H1 (cell line): ENCODE data around the gene KRTAP12-2. TPM values are rescaled to one million over a fixed set of nuclear protein-coding genes. Genes with fewer than 3 reads are reported as not detected.

ENCODE experiments used
- CHD7 ChIP-seq: fragments of 300-600 bp; sonication (generic); IDR thresholded peaks from 2 replicates; pipeline ENCODE4 v1.7.1; 2012; ENCODE audit warnings: low read length, moderate library complexity, mild to moderate bottlenecking, inconsistent platforms; ENCODE audit not compliant: insufficient replicate concordance
- CTBP2 ChIP-seq: IDR thresholded peaks from 2 replicates; pipeline ENCODE4 v1.7.0; 2011; ENCODE audit warnings: borderline replicate concordance, mild to moderate bottlenecking, moderate library complexity, mixed read lengths, low read length; ENCODE audit not compliant: insufficient read depth, insufficient read length
- polyA plus RNA-seq, 7 experiments: library from polyadenylated mRNA; depleted of rRNA in 3 of 7; stranded (reverse) in 5 of 7; unstranded in 2 of 7; fragments of >200 nt in 5 of 7; fragments of 200-250 nt in 2 of 7; gene quantifications; 1 replicate in 5 of 7; 2 replicates in 1 of 7; 4 replicates in 1 of 7; pipeline versions ENCODE4 v1.2.1 to v1.2.3, GENCODE V29; 2011 to 2013; ENCODE audit warnings: missing spikeins in 2 of 7, mixed read lengths in 2 of 7
- total RNA-seq: library from RNA; stranded (reverse); fragmentation: NEBNext Ultra II Directional; extraction: Animal tissue kit (Norgen Biotek cat#: 25700); gene quantifications from 2 replicates; pipeline ENCODE4 v1.2.1, GENCODE V29; 2021

KRTAP12-2 gene
- total and polyA plus RNA-seq, 2 of the 8 experiments (the other 6 are each of a cell fraction or from before 2014, with no cell fraction given), result 0.50 TPM; not detected in 1

GRCh38 chr21:44619886-44620285, 46.8 kb downstream of the KRTAP12-2 start (continued):
- no peak for TF ChIP-seq CHD7
- TF ChIP-seq CTBP2, result no peak
